Lung (tissue), 12 donors: ENCODE results near the gene RIPOR1. TPM values are rescaled to one million over a fixed set of nuclear protein-coding genes. Genes with fewer than 3 reads are reported as not detected.
A peak's percentile ranks its signal among the peaks of the same experiment; 100 is the strongest.

Experiments used
- ATAC-seq: fragments of 200-7000 bp; cut with Tn5 transposase; one replicate; pipeline ENCODE4 v1.9.1; 2020; ENCODE audit warnings: moderate number of reproducible peaks; ENCODE audit not compliant: insufficient read depth, low FRiP score
- DNase-seq, 3 donors: peaks; one replicate each; pipeline ENCODE4 v3.0.0-alpha.2; 2013 to 2017
- H3K27ac ChIP-seq, 2 donors: one replicate each; pipeline ENCODE4 v1.5.1; 2013; ENCODE audit warnings: mild to moderate bottlenecking in 2 of 2, moderate library complexity in 2 of 2, control low read depth in 1 of 2, inconsistent platforms in 1 of 2, low read depth in 1 of 2, low read length in 1 of 2
- H3K27me3 ChIP-seq, 3 donors: one replicate each; pipeline ENCODE4 v1.5.1; 2013; ENCODE audit warnings: low read length in 2 of 3; ENCODE audit not compliant: control insufficient read depth in 3 of 3, insufficient read depth in 3 of 3
- H3K36me3 ChIP-seq, 4 donors: one replicate each; pipeline ENCODE4 v1.5.1; 2013; ENCODE audit warnings: low read length in 4 of 4, mild to moderate bottlenecking in 1 of 4, moderate library complexity in 1 of 4; ENCODE audit not compliant: control insufficient read depth in 4 of 4, insufficient read depth in 4 of 4
- H3K4me1 ChIP-seq, 5 donors: one replicate each; pipeline ENCODE4 v1.5.1; 2013; ENCODE audit warnings: low read length in 5 of 5, mild to moderate bottlenecking in 2 of 5, moderate library complexity in 1 of 5; ENCODE audit not compliant: control insufficient read depth in 5 of 5, insufficient read depth in 5 of 5
- H3K4me3 ChIP-seq: one replicate; pipeline ENCODE4 v1.5.1; 2013; ENCODE audit warnings: mild to moderate bottlenecking, control low read depth, moderate library complexity
- H3K9ac ChIP-seq, 2 donors: one replicate each; pipeline ENCODE4 v1.5.1; 2013; ENCODE audit warnings: low read length in 2 of 2, control low read depth in 1 of 2; ENCODE audit not compliant: insufficient read depth in 1 of 2
- H3K9me3 ChIP-seq, 4 donors: one replicate each; pipeline ENCODE4 v1.5.1; 2013; ENCODE audit warnings: low read length in 3 of 4, mild to moderate bottlenecking in 1 of 4, moderate library complexity in 1 of 4; ENCODE audit not compliant: control insufficient read depth in 4 of 4, insufficient read depth in 3 of 4
- WGBS, 2 donors: extraction: QIAGEN DNeasy Blood & Tissue Kit; methylation state at CpG; one replicate each; pipeline ENCODE4 v1.1.7; 2013; 5-methylcytosine and 5-hydroxymethylcytosine counted together
- polyA plus RNA-seq, 2 donors: library from polyadenylated mRNA; stranded (reverse); fragments of 200-250 nt; gene quantifications; one replicate each; pipeline ENCODE4 v1.2.1, GENCODE V29; 2013
- total RNA-seq, 2 donors: library from RNA; depleted of rRNA in 1 of 2; stranded (reverse); fragments of >200 nt in 1 of 2; gene quantifications; one replicate each; pipeline ENCODE4 v1.2.1, GENCODE V29; 2014 to 2021
- TF ChIP-seq, protein P1 (sequence below): IDR thresholded peaks from 2 replicates; pipeline ENCODE4 v1.5.1; 2012; ENCODE audit warnings: mild to moderate bottlenecking; ENCODE audit errors: control extremely low read depth, extremely low read depth
- donor health status: control.
- donor health status: control.
- donor health status: Bipolar disorder and iron deficiency.
- donor health status: healthy.
- donor health status: DM: yes; HTN: yes; CAD: no.

Gene RIPOR1
- total and polyA plus RNA-seq, 4 donors, result 44.1 to 122 (median 70.4) TPM

DNA sequence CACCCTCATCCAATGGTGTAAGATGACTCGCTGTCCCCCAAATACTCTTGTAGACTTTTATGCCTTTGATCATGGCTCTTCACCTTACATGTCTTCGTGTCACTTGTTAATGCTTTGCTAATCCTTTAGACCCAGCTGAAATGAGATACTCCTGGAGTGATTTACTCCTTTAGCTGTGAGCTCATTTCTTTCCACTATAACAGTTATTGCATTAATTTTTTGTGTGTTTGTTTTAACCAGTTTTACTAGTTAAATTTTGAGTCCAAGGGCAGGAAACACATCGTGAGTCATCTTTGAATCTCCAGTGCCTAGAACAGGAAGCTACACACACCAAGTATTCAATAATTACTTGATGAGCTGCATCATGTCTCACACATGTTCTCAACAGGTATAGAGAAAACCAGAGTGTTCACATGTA, 27.2 kb downstream of the RIPOR1 start:
- peak overlapping the region in 1 of 2 donors; percentile 22 for H3K27ac ChIP-seq
- ATAC-seq, result no peak
- WGBS, 2 donors, result 61 to 65% methylated on average over 3 of the region's 3 CpGs
- H3K36me3 ChIP-seq, result no peaks in the 10 kb centered on the region
- H3K27me3 ChIP-seq, result no peaks in the 10 kb centered on the region
- no peaks in the 10 kb centered on the region for H3K9me3 ChIP-seq
- DNase-seq, result no peak
- H3K4me1 ChIP-seq, result peaks cover under 1 to 4% (median 3%) of the 10 kb centered on the region in 5 donors
- TF ChIP-seq, protein P1, sequence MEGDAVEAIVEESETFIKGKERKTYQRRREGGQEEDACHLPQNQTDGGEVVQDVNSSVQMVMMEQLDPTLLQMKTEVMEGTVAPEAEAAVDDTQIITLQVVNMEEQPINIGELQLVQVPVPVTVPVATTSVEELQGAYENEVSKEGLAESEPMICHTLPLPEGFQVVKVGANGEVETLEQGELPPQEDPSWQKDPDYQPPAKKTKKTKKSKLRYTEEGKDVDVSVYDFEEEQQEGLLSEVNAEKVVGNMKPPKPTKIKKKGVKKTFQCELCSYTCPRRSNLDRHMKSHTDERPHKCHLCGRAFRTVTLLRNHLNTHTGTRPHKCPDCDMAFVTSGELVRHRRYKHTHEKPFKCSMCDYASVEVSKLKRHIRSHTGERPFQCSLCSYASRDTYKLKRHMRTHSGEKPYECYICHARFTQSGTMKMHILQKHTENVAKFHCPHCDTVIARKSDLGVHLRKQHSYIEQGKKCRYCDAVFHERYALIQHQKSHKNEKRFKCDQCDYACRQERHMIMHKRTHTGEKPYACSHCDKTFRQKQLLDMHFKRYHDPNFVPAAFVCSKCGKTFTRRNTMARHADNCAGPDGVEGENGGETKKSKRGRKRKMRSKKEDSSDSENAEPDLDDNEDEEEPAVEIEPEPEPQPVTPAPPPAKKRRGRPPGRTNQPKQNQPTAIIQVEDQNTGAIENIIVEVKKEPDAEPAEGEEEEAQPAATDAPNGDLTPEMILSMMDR, result no peak
- H3K9ac ChIP-seq, result no peak overlapping the region
- no peak overlapping the region for H3K4me3 ChIP-seq

DNA sequence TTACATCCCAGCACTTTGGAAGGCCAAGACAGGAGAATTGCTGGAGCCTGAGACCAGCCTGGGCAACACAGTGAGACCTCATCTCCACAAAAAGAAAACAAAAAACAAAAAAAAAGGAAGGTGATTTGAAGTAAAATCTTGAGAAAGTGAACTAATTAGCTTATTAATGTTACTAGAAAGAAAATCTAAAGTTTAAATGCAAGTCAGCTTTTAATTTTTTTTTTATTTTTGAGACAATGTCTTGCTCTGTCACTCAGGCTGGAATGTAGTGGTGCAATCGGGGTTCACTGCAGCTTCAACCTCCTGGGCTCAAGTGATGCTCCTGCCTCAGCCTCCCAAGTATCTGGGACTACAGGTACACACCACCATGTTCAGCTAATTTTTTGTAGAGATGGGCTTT, 30.2 kb downstream of the RIPOR1 start:
- no peaks in the 10 kb centered on the region for H3K36me3 ChIP-seq
- TF ChIP-seq, protein P1, result no peak

DNA sequence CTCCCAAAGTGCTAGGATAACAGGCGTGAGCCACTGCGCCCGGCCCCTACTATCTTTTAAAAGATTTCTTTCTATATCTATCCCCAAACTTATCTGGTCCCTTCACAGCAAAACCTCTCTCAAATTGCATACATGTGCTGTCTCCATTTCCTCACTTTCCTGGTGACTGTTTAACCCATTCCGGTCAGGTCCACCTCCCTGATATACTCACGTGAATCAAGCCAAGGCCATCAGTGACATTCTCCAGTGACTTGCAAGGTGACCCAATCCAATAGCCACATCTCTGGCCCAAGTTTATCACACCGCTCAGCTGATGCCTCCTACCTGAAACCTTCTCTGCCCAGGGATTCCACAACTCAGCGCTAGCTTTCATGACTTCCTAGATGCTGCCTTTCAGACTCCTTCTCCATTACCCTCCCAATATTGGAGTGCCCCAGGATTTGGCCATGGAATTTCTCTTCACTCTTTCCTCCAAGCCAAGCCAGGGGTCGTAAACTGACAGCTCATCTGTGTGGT, 32.3 kb downstream of the RIPOR1 start:
- Histone ChIP-seq H3K9ac (no peak overlapping the region), H3K27ac (peak overlapping the region; percentile 65 to 96)
- no peak for ATAC-seq

More for the DNA sequence above, 30.2 kb downstream of the RIPOR1 start:
- Histone ChIP-seq H3K9ac (no peak overlapping the region), H3K9me3 (no peaks in the 10 kb centered on the region), H3K4me1 (peaks cover 0 to 9% (median 5%) of the 10 kb centered on the region in 5 donors), H3K27me3 (no peaks in the 10 kb centered on the region), H3K27ac (no peak overlapping the region), H3K4me3 (no peak overlapping the region)
- no peak for ATAC-seq
- no peak for DNase-seq
- WGBS, 2 donors, result 90 to 96% methylated on average over 1 of the region's 1 CpG

More for the DNA sequence above, 32.3 kb downstream of the RIPOR1 start:
- Histone ChIP-seq H3K27me3 (no peaks in the 10 kb centered on the region), H3K9me3 (no peaks in the 10 kb centered on the region), H3K4me3 (no peak overlapping the region), H3K4me1 (peaks cover 4 to 19% (median 6%) of the 10 kb centered on the region in 5 donors), H3K36me3 (no peaks in the 10 kb centered on the region)
- no peak for DNase-seq
- 80 to 87% methylated on average over 8 of the region's 8 CpGs for WGBS, 2 donors
- TF ChIP-seq, protein P1, result no peak
